Activated CD4-positive, alpha-beta T cell treated with anti-CD3 and anti-CD28 coated beads, Interleukin-2, amount 50 U/mL, for 4 hours (primary cell): Measurements from ENCODE around the gene PNCK.
A peak's percentile ranks its signal among the peaks of the same experiment; 100 is the strongest.
"Not testable (repeated sequence)": the region's sequence is repeated elsewhere in the genome, so short reads cannot be mapped to it uniquely, and the experiment has no call there.

Source experiments
- DNase-seq, 2 experiments: peaks; one replicate each; pipeline ENCODE4 v3.0.0-alpha.2; 2020

PNCK gene

GRCh38 chrX:153697924-153698865, 24.6 kb upstream of the PNCK start:
- no peak for DNase-seq

GRCh38 chrX:153696986-153697722, 23.5 kb upstream of the PNCK start:
- DNase-seq = not testable (repeated sequence)

- not testable (repeated sequence) for DNase-seq
Observed at GRCh38 chrX:153696538-153696937, 22.9 kb upstream of the PNCK start.

GRCh38 chrX:153696100-153696499, 22.5 kb upstream of the PNCK start:
- DNase-seq = no peak

- no peak for DNase-seq
Observed at GRCh38 chrX:153694687-153695270, 21.2 kb upstream of the PNCK start.

GRCh38 chrX:153694256-153694655, 20.6 kb upstream of the PNCK start:
- DNase-seq = not testable (repeated sequence)

GRCh38 chrX:153693216-153694086, 19.8 kb upstream of the PNCK start:
- DNase-seq = no peak

GRCh38 chrX:153692611-153693156, 19.1 kb upstream of the PNCK start:
- no peak for DNase-seq

- DNase-seq = no peak
Observed at GRCh38 chrX:153692003-153692402, 18.4 kb upstream of the PNCK start.

- not testable (repeated sequence) for DNase-seq
Observed at GRCh38 chrX:153691032-153691827, 17.6 kb upstream of the PNCK start.

- no peak for DNase-seq
Observed at GRCh38 chrX:153690466-153690865, 16.9 kb upstream of the PNCK start.

- DNase-seq = no peak
Observed at GRCh38 chrX:153689654-153690465, 16.2 kb upstream of the PNCK start.

- no peak for DNase-seq
Observed at GRCh38 chrX:153688911-153689590, 15.4 kb upstream of the PNCK start.

GRCh38 chrX:153688506-153688905, 14.9 kb upstream of the PNCK start:
- no peak for DNase-seq

- no peak for DNase-seq
Observed at GRCh38 chrX:153688071-153688470, 14.5 kb upstream of the PNCK start.

GRCh38 chrX:153687121-153688039, 13.8 kb upstream of the PNCK start, which contains the start of gene SLC6A8:
Gene SLC6A8 (plus strand): TSS chrX:153687926. CDS start chrX:153688575, 649 bp downstream.
- peak; percentile 6 to 12 for DNase-seq

GRCh38 chrX:153686711-153687110, 13.1 kb upstream of the PNCK start:
- no peak for DNase-seq
